OCI-LY1 (cell line): ENCODE measurements around the gene YTHDC1.

Source experiments
- H2AFZ ChIP-seq: fragments of 200-600 bp; sonication (generic), shearing (Covaris generic); 2 replicates; pipeline ENCODE4 v1.6.0; 2014; ENCODE audit warnings: antibody characterized with exemption, mild to moderate bottlenecking, low read length
- H3F3A ChIP-seq: fragments of 200-600 bp; sonication (generic), shearing (Covaris generic); 2 replicates; pipeline ENCODE4 v1.6.0; 2014; ENCODE audit warnings: mild to moderate bottlenecking, antibody characterized with exemption, low read length, moderate library complexity; ENCODE audit not compliant: insufficient read depth
- H3K27ac ChIP-seq: fragments of 200-600 bp; sonication (generic); 2 replicates; pipeline ENCODE4 v1.5.1; 2014; ENCODE audit warnings: low read length, mixed run types, mild to moderate bottlenecking, low read depth; ENCODE audit not compliant: poor library complexity, severe bottlenecking
- H3K27me3 ChIP-seq: fragments of 200-600 bp; sonication (generic); 2 replicates; pipeline ENCODE4 v1.6.0; 2014; ENCODE audit warnings: antibody characterized with exemption, mild to moderate bottlenecking, low read length, moderate library complexity; ENCODE audit not compliant: insufficient read depth
- H3K36me3 ChIP-seq: fragments of 200-600 bp; sonication (generic); 2 replicates; pipeline ENCODE4 v1.6.1; 2014; ENCODE audit warnings: mild to moderate bottlenecking, antibody characterized with exemption, low read length, moderate library complexity, mixed read lengths; ENCODE audit not compliant: insufficient read depth
- H3K4me1 ChIP-seq: fragments of 200-600 bp; sonication (generic); 2 replicates; pipeline ENCODE4 v1.5.1; 2014; ENCODE audit warnings: mild to moderate bottlenecking, low read length, moderate library complexity; ENCODE audit not compliant: insufficient read depth, severe bottlenecking
- H3K4me2 ChIP-seq: fragments of 200-600 bp; sonication (generic), shearing (Covaris generic); 2 replicates; pipeline ENCODE4 v1.6.1; 2014; ENCODE audit warnings: low read length
- H3K4me3 ChIP-seq: fragments of 200-600 bp; sonication (generic); 2 replicates; pipeline ENCODE4 v1.5.1; 2014; ENCODE audit warnings: low read length, low read depth, mild to moderate bottlenecking, mixed read lengths; ENCODE audit not compliant: poor library complexity, severe bottlenecking
- H3K79me2 ChIP-seq: fragments of 200-600 bp; shearing (Covaris generic); 2 replicates; pipeline ENCODE4 v1.6.1; 2016; ENCODE audit warnings: mixed run types, low read length, mixed read lengths; ENCODE audit not compliant: insufficient read depth
- H3K9ac ChIP-seq: fragments of 200-600 bp; sonication (generic), shearing (Covaris generic); 2 replicates; pipeline ENCODE4 v1.6.1; 2014; ENCODE audit warnings: mild to moderate bottlenecking, low read length, mixed read lengths
- H3K9me2 ChIP-seq: fragments of 200-600 bp; sonication (generic), shearing (Covaris generic); 2 replicates; pipeline ENCODE4 v1.6.1; 2014; ENCODE audit warnings: low read depth, mild to moderate bottlenecking, low read length, mixed read lengths
- H3K9me3 ChIP-seq: fragments of 200-600 bp; shearing (Covaris generic); 2 replicates; pipeline ENCODE4 v1.6.1; 2014; ENCODE audit warnings: low read length, mixed read lengths
- H4K20me1 ChIP-seq: fragments of 200-600 bp; sonication (generic), shearing (Covaris generic); 2 replicates; pipeline ENCODE4 v1.6.0; 2016; ENCODE audit warnings: mild to moderate bottlenecking, low read length; ENCODE audit not compliant: insufficient read depth
- CTCF ChIP-seq: fragments of 200-600 bp; sonication (generic), shearing (Covaris generic); IDR thresholded peaks from 2 replicates; pipeline ENCODE4 v1.5.1; 2017; ENCODE audit warnings: mild to moderate bottlenecking, antibody characterized with exemption, low read length, moderate library complexity, mixed read lengths
- EZH2 ChIP-seq: fragments of 200-600 bp; sonication (generic), shearing (Covaris generic); IDR thresholded peaks from 2 replicates; pipeline ENCODE4 v1.8.0; 2017; ENCODE audit warnings: borderline replicate concordance, mixed run types, mild to moderate bottlenecking, antibody characterized with exemption, low read length, moderate library complexity, mixed read lengths

The YTHDC1 gene

GRCh38 chr4:68360231-68360968 is 10.5 kb upstream of the YTHDC1 start:
- H3K27ac ChIP-seq = no peak overlapping the region
- no peaks in the 10 kb centered on the region for H3F3A ChIP-seq
- H2AFZ ChIP-seq = no peak overlapping the region
- no peak overlapping the region for H3K4me3 ChIP-seq
- H4K20me1 ChIP-seq = no peaks in the 10 kb centered on the region
- H3K9me2 ChIP-seq = no peaks in the 10 kb centered on the region
- H3K4me2 ChIP-seq = no peak overlapping the region
- H3K79me2 ChIP-seq = no peaks in the 10 kb centered on the region
- no peaks in the 10 kb centered on the region for H3K9me3 ChIP-seq
- no peak overlapping the region for H3K9ac ChIP-seq
- H3K4me1 ChIP-seq = no peaks in the 10 kb centered on the region
- no peaks in the 10 kb centered on the region for H3K36me3 ChIP-seq
- TF ChIP-seq CTCF (no peak), EZH2 (no peak)
- H3K27me3 ChIP-seq = no peaks in the 10 kb centered on the region

GRCh38 chr4:68359508-68359907 is 9.6 kb upstream of the YTHDC1 start:
- H4K20me1 ChIP-seq = no peaks in the 10 kb centered on the region
- no peak for TF ChIP-seq CTCF
- TF ChIP-seq EZH2 = no peak
- H3K9ac ChIP-seq = no peak overlapping the region
- H3K4me1 ChIP-seq = no peaks in the 10 kb centered on the region
- H3K9me3 ChIP-seq = no peaks in the 10 kb centered on the region
- no peak overlapping the region for H3K4me2 ChIP-seq
- no peaks in the 10 kb centered on the region for H3K9me2 ChIP-seq
- no peak overlapping the region for H3K27ac ChIP-seq
- no peak overlapping the region for H3K4me3 ChIP-seq
- H3K27me3 ChIP-seq = no peaks in the 10 kb centered on the region
- H3F3A ChIP-seq = no peaks in the 10 kb centered on the region
- no peaks in the 10 kb centered on the region for H3K79me2 ChIP-seq
- no peak overlapping the region for H2AFZ ChIP-seq
- no peaks in the 10 kb centered on the region for H3K36me3 ChIP-seq

- TF ChIP-seq CTCF (no peak), EZH2 (no peak)
- H4K20me1 ChIP-seq = no peaks in the 10 kb centered on the region
These were observed 9.1 kb upstream of the YTHDC1 start for GRCh38 chr4:68358988-68359387.

More at GRCh38 chr4:68358988-68359387, 9.1 kb upstream of the YTHDC1 start:
- no peak overlapping the region for H2AFZ ChIP-seq
- no peaks in the 10 kb centered on the region for H3K79me2 ChIP-seq
- no peaks in the 10 kb centered on the region for H3K9me3 ChIP-seq
- H3K4me3 ChIP-seq = no peak overlapping the region
- no peak overlapping the region for H3K4me2 ChIP-seq
- no peaks in the 10 kb centered on the region for H3K4me1 ChIP-seq
- H3K9me2 ChIP-seq = no peaks in the 10 kb centered on the region
- H3K27me3 ChIP-seq = no peaks in the 10 kb centered on the region
- no peaks in the 10 kb centered on the region for H3F3A ChIP-seq
- H3K9ac ChIP-seq = no peak overlapping the region
- H3K36me3 ChIP-seq = no peaks in the 10 kb centered on the region
- H3K27ac ChIP-seq = no peak overlapping the region
